NCI-H69 (cell line): ENCODE results near the gene VPS9D1.
"Not testable (repeated sequence)": the region's sequence is repeated elsewhere in the genome, so short reads cannot be mapped to it uniquely, and the experiment has no call there.

Source experiments
- DNase-seq: peaks from one replicate; lab custom pipeline; 2025; lab: John Stamatoyannopoulos, UW

VPS9D1 gene

GRCh38 chr16:89693289-89693731, 27.4 kb downstream of the VPS9D1 start:
- no peak for DNase-seq

GRCh38 chr16:89691986-89692569, 28.6 kb downstream of the VPS9D1 start:
- DNase-seq: no peak

GRCh38 chr16:89691231-89691985, 29.3 kb downstream of the VPS9D1 start:
- DNase-seq: no peak

GRCh38 chr16:89690392-89690901, 30.3 kb downstream of the VPS9D1 start:
- DNase-seq: no peak

GRCh38 chr16:89689621-89690020, 31.1 kb downstream of the VPS9D1 start:
- not testable (repeated sequence) for DNase-seq

- no peak for DNase-seq
Measured at GRCh38 chr16:89689142-89689541, 31.6 kb downstream of the VPS9D1 start.

- no peak for DNase-seq
Measured at GRCh38 chr16:89688395-89688794, 32.3 kb downstream of the VPS9D1 start.

- peak; percentile 68 for DNase-seq
Measured at GRCh38 chr16:89687092-89687940, 33.4 kb downstream of the VPS9D1 start.

- peak; percentile 91 for DNase-seq
Measured at GRCh38 chr16:89686520-89687091, 34.1 kb downstream of the VPS9D1 start, which contains the start of gene CDK10. Gene CDK10 (plus strand): TSS chr16:89686689. CDS start chr16:89686711, 22 bp downstream.

- no peak for DNase-seq
Measured at GRCh38 chr16:89685916-89686315, 34.8 kb downstream of the VPS9D1 start.

GRCh38 chr16:89678258-89678657, 42.4 kb downstream of the VPS9D1 start:
- DNase-seq: no peak

- no peak for DNase-seq
Measured at GRCh38 chr16:89672177-89672941, 48.3 kb downstream of the VPS9D1 start.

- DNase-seq: not testable (repeated sequence)
Measured at GRCh38 chr16:89671565-89671964, 49.1 kb downstream of the VPS9D1 start.

GRCh38 chr16:89670496-89671431, 49.9 kb downstream of the VPS9D1 start:
- no peak for DNase-seq

GRCh38 chr16:89669755-89670154, 50.9 kb downstream of the VPS9D1 start:
- no peak for DNase-seq

GRCh38 chr16:89668790-89669158, 51.9 kb downstream of the VPS9D1 start:
- no peak for DNase-seq

GRCh38 chr16:89667633-89668032, 53.1 kb downstream of the VPS9D1 start:
- no peak for DNase-seq

GRCh38 chr16:89667000-89667399, 53.7 kb downstream of the VPS9D1 start:
- DNase-seq: peak; percentile 9

GRCh38 chr16:89664238-89664637, 56.5 kb downstream of the VPS9D1 start:
- not testable (repeated sequence) for DNase-seq

GRCh38 chr16:89661215-89661614, 59.5 kb downstream of the VPS9D1 start:
- no peak for DNase-seq
